Hepatocyte (in vitro differentiated cells): ENCODE data around the gene CHSY1. TPM values are rescaled to one million over a fixed set of nuclear protein-coding genes. Genes with fewer than 3 reads are reported as not detected.
A peak's percentile ranks its signal among the peaks of the same experiment; 100 is the strongest.

ENCODE experiments used
- DNase-seq: peaks from one replicate; pipeline ENCODE4 v3.0.0-alpha.2; 2016; ENCODE audit warnings: low spot score
- H2AFZ ChIP-seq: fragments of 200-600 bp; sonication (generic); 2 replicates; pipeline ENCODE4 v1.6.0; 2016; ENCODE audit warnings: antibody characterized with exemption, mild to moderate bottlenecking
- H3K27ac ChIP-seq: fragments of 200-600 bp; sonication (generic); 2 replicates; pipeline ENCODE4 v1.5.1; 2016; ENCODE audit warnings: mild to moderate bottlenecking
- H3K27me3 ChIP-seq: fragments of 200-600 bp; sonication (generic); 2 replicates; pipeline ENCODE4 v1.6.1; 2016
- H3K36me3 ChIP-seq: fragments of 200-600 bp; sonication (generic); replicated peaks from 2 replicates; pipeline ENCODE4 v1.5.1; 2016; ENCODE audit warnings: low read depth; ENCODE audit not compliant: insufficient read depth
- H3K4me1 ChIP-seq: fragments of 200-600 bp; sonication (generic); 2 replicates; pipeline ENCODE4 v1.5.1; 2016; ENCODE audit warnings: mild to moderate bottlenecking, moderate library complexity; ENCODE audit not compliant: insufficient read depth
- H3K4me2 ChIP-seq: fragments of 200-600 bp; sonication (generic); 2 replicates; pipeline ENCODE4 v1.6.0; 2016
- H3K4me3 ChIP-seq: fragments of 200-600 bp; sonication (generic); 2 replicates; pipeline ENCODE4 v1.5.1; 2016; ENCODE audit warnings: mild to moderate bottlenecking
- H3K79me2 ChIP-seq: fragments of 200-600 bp; sonication (generic); 2 replicates; pipeline ENCODE4 v1.6.0; 2017; ENCODE audit warnings: mild to moderate bottlenecking
- H3K9me2 ChIP-seq: fragments of 200-600 bp; sonication (generic); replicated peaks from 2 replicates; pipeline ENCODE4 v1.6.0; 2017; ENCODE audit warnings: mild to moderate bottlenecking; ENCODE audit not compliant: insufficient read depth
- H3K9me3 ChIP-seq: fragments of 200-600 bp; sonication (generic); 2 replicates; pipeline ENCODE4 v1.5.1; 2016; ENCODE audit warnings: low read depth, mild to moderate bottlenecking
- H4K20me1 ChIP-seq: fragments of 200-600 bp; sonication (generic); 2 replicates; pipeline ENCODE4 v1.6.0; 2016; ENCODE audit warnings: mild to moderate bottlenecking; ENCODE audit not compliant: insufficient read depth, poor library complexity, severe bottlenecking
- EZH2 ChIP-seq: fragments of 200-600 bp; sonication (generic); IDR thresholded peaks from 2 replicates; pipeline ENCODE4 v1.6.1; 2016; ENCODE audit warnings: antibody characterized with exemption, mild to moderate bottlenecking, borderline replicate concordance
- EZH2phosphoT487 ChIP-seq: fragments of 200-600 bp; sonication (generic); IDR thresholded peaks from one replicate; pipeline ENCODE4 v1.6.1; 2018; ENCODE audit warnings: antibody characterized with exemption, mild to moderate bottlenecking, low read depth, moderate library complexity; ENCODE audit not compliant: unreplicated experiment, severe bottlenecking
- WGBS: methylation state at CpG from one replicate; pipeline ENCODE4 v1.1.6; 2016; ENCODE audit warnings: low lambda C conversion rate; ENCODE audit errors: missing lambda C conversion rate; 5-methylcytosine and 5-hydroxymethylcytosine counted together
- polyA plus RNA-seq: library from polyadenylated mRNA; unstranded; fragments of >200 nt; fragmentation: Nextera tagmentation; extraction: Ambion mirVana; gene quantifications from 2 replicates; pipeline ENCODE4 v1.2.1, GENCODE V29; 2016
- total RNA-seq: library from RNA; depleted of rRNA; stranded (reverse); fragments of >200 nt; gene quantifications from 2 replicates; pipeline ENCODE4 v1.2.3, GENCODE V29; 2014
- TF ChIP-seq, protein P1 (sequence below): fragments of 200-600 bp; sonication (generic); IDR thresholded peaks from 2 replicates; pipeline ENCODE4 v1.5.1; 2016; ENCODE audit warnings: antibody characterized with exemption, mild to moderate bottlenecking; ENCODE audit not compliant: poor library complexity

The CHSY1 gene
- total and polyA plus RNA-seq, 2 experiments from 2014 or later = 22.5 to 27.8 TPM

DNA sequence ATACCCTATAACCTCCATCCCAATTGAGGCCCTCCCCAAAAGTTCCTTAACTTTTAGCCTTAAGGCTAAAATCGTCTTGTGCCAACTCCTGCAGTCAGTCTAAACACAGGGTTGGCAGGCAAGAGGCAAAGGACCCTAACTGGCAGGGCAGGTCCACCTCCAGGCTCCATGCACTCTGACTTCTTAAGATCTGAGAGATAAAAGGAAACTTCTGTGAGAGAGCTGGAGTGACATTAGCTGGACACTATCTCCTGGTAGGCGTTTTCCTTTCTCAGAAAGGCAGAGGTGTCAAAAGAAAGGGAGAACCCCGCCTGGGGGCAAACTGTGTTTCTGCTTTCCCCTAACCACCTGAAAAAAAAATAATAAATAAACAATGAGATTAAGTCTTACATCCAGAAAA lies 3.6 kb downstream of the CHSY1 start:
- no peaks in the 10 kb centered on the region for H3K9me2 ChIP-seq
- 76% methylated on average over 3 of the region's 3 CpGs for WGBS
- H3K79me2 ChIP-seq = peaks cover 80% of the 10 kb centered on the region
- no peak for TF ChIP-seq EZH2phosphoT487
- no peak for TF ChIP-seq EZH2
- TF ChIP-seq, protein P1, sequence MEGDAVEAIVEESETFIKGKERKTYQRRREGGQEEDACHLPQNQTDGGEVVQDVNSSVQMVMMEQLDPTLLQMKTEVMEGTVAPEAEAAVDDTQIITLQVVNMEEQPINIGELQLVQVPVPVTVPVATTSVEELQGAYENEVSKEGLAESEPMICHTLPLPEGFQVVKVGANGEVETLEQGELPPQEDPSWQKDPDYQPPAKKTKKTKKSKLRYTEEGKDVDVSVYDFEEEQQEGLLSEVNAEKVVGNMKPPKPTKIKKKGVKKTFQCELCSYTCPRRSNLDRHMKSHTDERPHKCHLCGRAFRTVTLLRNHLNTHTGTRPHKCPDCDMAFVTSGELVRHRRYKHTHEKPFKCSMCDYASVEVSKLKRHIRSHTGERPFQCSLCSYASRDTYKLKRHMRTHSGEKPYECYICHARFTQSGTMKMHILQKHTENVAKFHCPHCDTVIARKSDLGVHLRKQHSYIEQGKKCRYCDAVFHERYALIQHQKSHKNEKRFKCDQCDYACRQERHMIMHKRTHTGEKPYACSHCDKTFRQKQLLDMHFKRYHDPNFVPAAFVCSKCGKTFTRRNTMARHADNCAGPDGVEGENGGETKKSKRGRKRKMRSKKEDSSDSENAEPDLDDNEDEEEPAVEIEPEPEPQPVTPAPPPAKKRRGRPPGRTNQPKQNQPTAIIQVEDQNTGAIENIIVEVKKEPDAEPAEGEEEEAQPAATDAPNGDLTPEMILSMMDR = no peak
- H2AFZ ChIP-seq = no peak overlapping the region
- DNase-seq = no peak
- H3K27me3 ChIP-seq = no peaks in the 10 kb centered on the region
- H3K4me3 ChIP-seq = no peak overlapping the region
- H4K20me1 ChIP-seq = peaks cover 67% of the 10 kb centered on the region
- H3K9me3 ChIP-seq = no peaks in the 10 kb centered on the region
- peaks cover 34% of the 10 kb centered on the region for H3K4me1 ChIP-seq
- H3K36me3 ChIP-seq = no peaks in the 10 kb centered on the region
- H3K4me2 ChIP-seq = peak overlapping the region; percentile 24
- no peak overlapping the region for H3K27ac ChIP-seq

DNA sequence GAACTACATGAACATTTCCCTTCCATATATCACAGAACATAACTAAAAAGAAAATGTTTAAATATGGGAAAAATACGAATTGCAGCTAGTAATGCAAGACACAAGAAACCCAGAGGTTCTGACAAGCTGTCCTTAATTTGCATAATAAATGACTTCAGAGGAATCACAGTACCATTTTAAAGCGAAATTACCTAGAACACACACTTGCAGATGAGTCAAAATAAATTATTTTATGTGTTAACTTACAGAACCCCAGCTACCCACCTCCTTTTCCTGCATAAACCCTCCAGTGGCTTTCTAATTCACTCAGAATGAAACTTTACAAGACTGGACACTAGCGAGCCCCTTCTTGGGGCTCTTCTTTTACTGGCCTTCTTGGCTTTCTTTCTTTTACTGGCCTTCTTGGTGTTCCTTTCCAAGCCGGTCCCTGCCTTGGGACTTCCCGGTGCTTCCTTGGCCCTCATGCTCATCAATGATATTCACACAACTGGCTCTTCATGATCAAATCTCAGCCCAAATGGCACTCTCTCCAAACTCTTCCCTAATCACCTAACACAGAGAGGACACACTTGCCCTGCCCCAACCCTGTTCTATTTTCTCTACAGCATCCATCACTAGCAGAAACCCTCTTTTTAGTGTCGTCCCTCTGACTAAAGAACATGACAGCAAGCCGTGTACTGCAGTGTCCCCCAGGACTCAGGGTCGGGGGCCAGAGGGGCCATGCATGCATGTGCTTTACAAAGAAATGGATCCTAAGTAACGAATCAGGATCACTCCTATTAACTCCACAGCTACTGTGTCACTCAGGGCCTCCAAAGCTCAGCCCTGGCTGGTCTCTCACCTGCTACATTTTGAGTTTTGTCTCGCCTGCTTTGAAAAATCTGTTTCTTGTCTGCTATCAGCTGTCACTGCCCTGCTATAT lies 4.8 kb downstream of the CHSY1 start:
- no peak for TF ChIP-seq EZH2phosphoT487
- TF ChIP-seq, protein P1 = no peak
- no peak for TF ChIP-seq EZH2
- H4K20me1 ChIP-seq = peaks cover 79% of the 10 kb centered on the region
- H3K27me3 ChIP-seq = no peaks in the 10 kb centered on the region
- H3K36me3 ChIP-seq = no peaks in the 10 kb centered on the region
- no peak for DNase-seq
- H3K27ac ChIP-seq = no peak overlapping the region
- H3K9me3 ChIP-seq = no peaks in the 10 kb centered on the region
- WGBS = 87% methylated on average over 10 of the region's 10 CpGs
- H2AFZ ChIP-seq = no peak overlapping the region
- H3K4me1 ChIP-seq = peaks cover 25% of the 10 kb centered on the region
- no peaks in the 10 kb centered on the region for H3K9me2 ChIP-seq
- no peak overlapping the region for H3K4me2 ChIP-seq
- peaks cover 90% of the 10 kb centered on the region for H3K79me2 ChIP-seq
- no peak overlapping the region for H3K4me3 ChIP-seq

DNA sequence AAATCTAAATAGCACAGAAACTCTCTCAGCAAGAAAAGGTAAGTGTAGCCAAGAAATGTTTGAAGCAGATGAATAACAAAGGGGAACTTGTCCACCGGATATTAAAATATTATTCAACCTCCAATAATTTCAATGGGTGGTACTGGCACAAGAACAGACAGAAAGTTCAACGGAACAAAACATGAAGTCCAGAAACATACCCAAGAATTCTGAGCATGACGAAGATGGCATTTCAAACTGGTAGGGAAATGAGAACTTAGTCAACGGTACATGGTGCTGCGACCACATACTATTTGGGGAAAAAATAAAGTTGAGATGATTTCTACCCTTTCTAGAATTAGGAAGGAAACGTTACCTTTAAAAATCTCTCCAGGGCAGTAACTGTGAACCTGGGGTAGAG lies 5.5 kb downstream of the CHSY1 start:
- no peaks in the 10 kb centered on the region for H3K9me3 ChIP-seq
- 96% methylated on average over 6 of the region's 6 CpGs for WGBS
- peaks cover 25% of the 10 kb centered on the region for H3K4me1 ChIP-seq
- peaks cover 84% of the 10 kb centered on the region for H4K20me1 ChIP-seq
- no peaks in the 10 kb centered on the region for H3K27me3 ChIP-seq
- TF ChIP-seq, protein P1 = no peak
- TF ChIP-seq EZH2phosphoT487 (no peak), EZH2 (no peak)
- H3K36me3 ChIP-seq = no peaks in the 10 kb centered on the region
- H3K9me2 ChIP-seq = no peaks in the 10 kb centered on the region
- no peak overlapping the region for H2AFZ ChIP-seq
- peaks cover 97% of the 10 kb centered on the region for H3K79me2 ChIP-seq
- no peak for DNase-seq
- H3K4me2 ChIP-seq = no peak overlapping the region
- no peak overlapping the region for H3K27ac ChIP-seq
- H3K4me3 ChIP-seq = no peak overlapping the region
